H9 (cell line): ENCODE results near the gene PMS1. TPM values are rescaled to one million over a fixed set of nuclear protein-coding genes. Genes with fewer than 3 reads are reported as not detected.

Source experiments
- DNase-seq: peaks from one replicate; pipeline ENCODE4 v3.0.0-alpha.2; 2017
- H2AFZ ChIP-seq: one replicate; pipeline ENCODE4 v1.6.1; 2013; ENCODE audit warnings: mild to moderate bottlenecking, low read length, control low read depth, moderate library complexity
- H2AK5ac ChIP-seq: 2 replicates; pipeline ENCODE4 v1.6.1; 2013; ENCODE audit warnings: low read length, control low read depth, mixed read lengths; ENCODE audit not compliant: insufficient read length
- H2BK120ac ChIP-seq: one replicate; pipeline ENCODE4 v1.6.1; 2013; ENCODE audit warnings: low read depth, mild to moderate bottlenecking, low read length, control low read depth, inconsistent platforms; ENCODE audit not compliant: poor library complexity, severe bottlenecking
- H2BK12ac ChIP-seq: 2 replicates; pipeline ENCODE4 v1.6.1; 2013; ENCODE audit warnings: low read length, control low read depth, mixed read lengths, low read depth; ENCODE audit not compliant: insufficient read length
- H2BK15ac ChIP-seq: 2 replicates; pipeline ENCODE4 v1.6.1; 2013; ENCODE audit warnings: low read depth, low read length, control low read depth
- H2BK20ac ChIP-seq: one replicate; pipeline ENCODE4 v1.6.1; 2013; ENCODE audit warnings: low read depth, mild to moderate bottlenecking, low read length, control low read depth, inconsistent platforms; ENCODE audit not compliant: poor library complexity, severe bottlenecking
- H2BK5ac ChIP-seq: 2 replicates; pipeline ENCODE4 v1.6.1; 2013; ENCODE audit warnings: low read length, control low read depth, mixed read lengths; ENCODE audit not compliant: insufficient read length
- H3K14ac ChIP-seq: 2 replicates; pipeline ENCODE4 v1.6.1; 2013; ENCODE audit warnings: low read length, control low read depth; ENCODE audit not compliant: insufficient read depth
- H3K18ac ChIP-seq: 2 replicates; pipeline ENCODE4 v1.6.1; 2013; ENCODE audit warnings: low read depth, mild to moderate bottlenecking, mixed read lengths, low read length, control low read depth; ENCODE audit not compliant: insufficient read length
- H3K23ac ChIP-seq: 2 replicates; pipeline ENCODE4 v1.6.1; 2013; ENCODE audit warnings: low read length, control low read depth, mixed read lengths, low read depth; ENCODE audit not compliant: insufficient read length
- H3K23me2 ChIP-seq: 2 replicates; pipeline ENCODE4 v1.6.1; 2013; ENCODE audit warnings: low read depth, mild to moderate bottlenecking, mixed read lengths, low read length, control low read depth; ENCODE audit not compliant: insufficient read length, poor library complexity, severe bottlenecking
- H3K27ac ChIP-seq: 2 replicates; pipeline ENCODE4 v1.5.1; 2013; ENCODE audit warnings: low read length, control low read depth, mixed read lengths, low read depth; ENCODE audit not compliant: insufficient read length
- H3K27me3 ChIP-seq: 2 replicates; pipeline ENCODE4 v1.6.1; 2013; ENCODE audit warnings: low read length, control low read depth, inconsistent platforms; ENCODE audit not compliant: insufficient read depth
- H3K4ac ChIP-seq: 2 replicates; pipeline ENCODE4 v1.6.1; 2013; ENCODE audit warnings: low read depth, mild to moderate bottlenecking, control low read depth, inconsistent platforms, low read length, moderate library complexity
- H3K4me1 ChIP-seq: 2 replicates; pipeline ENCODE4 v1.6.1; 2013; ENCODE audit warnings: low read length, control low read depth, inconsistent platforms; ENCODE audit not compliant: insufficient read depth
- H3K4me2 ChIP-seq: 2 replicates; pipeline ENCODE4 v1.6.1; 2013; ENCODE audit warnings: low read length, control low read depth, mixed read lengths; ENCODE audit not compliant: insufficient read length, insufficient read depth
- H3K56ac ChIP-seq: 2 replicates; pipeline ENCODE4 v1.6.1; 2013; ENCODE audit warnings: low read depth, mild to moderate bottlenecking, mixed read lengths, low read length, control low read depth; ENCODE audit not compliant: insufficient read length
- H3K79me1 ChIP-seq: 2 replicates; pipeline ENCODE4 v1.6.1; 2013; ENCODE audit warnings: low read depth, mild to moderate bottlenecking, moderate library complexity, low read length, control low read depth, inconsistent platforms; ENCODE audit not compliant: insufficient read depth, poor library complexity, severe bottlenecking
- H3K79me2 ChIP-seq: 2 replicates; pipeline ENCODE4 v1.6.1; 2013; ENCODE audit warnings: low read length, control low read depth, inconsistent platforms; ENCODE audit not compliant: insufficient read depth
- H3K9ac ChIP-seq: 2 replicates; pipeline ENCODE4 v1.6.1; 2013; ENCODE audit warnings: low read length, control low read depth, mixed read lengths; ENCODE audit not compliant: insufficient read length; ENCODE audit errors: extremely low read depth
- H3K9me3 ChIP-seq: one replicate; pipeline ENCODE4 v1.6.1; 2013; ENCODE audit warnings: low read depth, low read length, inconsistent platforms; ENCODE audit not compliant: control insufficient read depth
- H3T11ph ChIP-seq: one replicate; pipeline ENCODE4 v1.6.1; 2013; ENCODE audit warnings: mild to moderate bottlenecking, low read length, control low read depth, inconsistent platforms
- H4K20me1 ChIP-seq: one replicate; pipeline ENCODE4 v1.6.1; 2013; ENCODE audit not compliant: control insufficient read depth, insufficient read length, insufficient read depth
- H4K5ac ChIP-seq: 2 replicates; pipeline ENCODE4 v1.6.1; 2013; ENCODE audit warnings: low read depth, mild to moderate bottlenecking, mixed read lengths, low read length, control low read depth; ENCODE audit not compliant: insufficient read length
- H4K8ac ChIP-seq: replicated peaks from 2 replicates; pipeline ENCODE4 v1.6.1; 2013; ENCODE audit warnings: low read length, control low read depth, mixed read lengths, low read depth; ENCODE audit not compliant: insufficient read length
- H4K91ac ChIP-seq: 2 replicates; pipeline ENCODE4 v1.6.1; 2013; ENCODE audit warnings: low read depth, mild to moderate bottlenecking, moderate library complexity, mixed read lengths, low read length, control low read depth; ENCODE audit not compliant: insufficient read length
- H3K27ac Mint-ChIP-seq, 3 experiments: 2 replicates in 2 of 3; 3 replicates in 1 of 3; pipeline ENCODE4 v1.8.0; 2020 to 2021; ENCODE audit warnings: mixed read lengths in 3 of 3, mild to moderate bottlenecking in 1 of 3, moderate library complexity in 1 of 3
- H3K27me3 Mint-ChIP-seq: 2 replicates; pipeline ENCODE4 v1.8.0; 2021; ENCODE audit warnings: low read depth, mild to moderate bottlenecking, moderate library complexity, mixed read lengths
- H3K36me3 Mint-ChIP-seq, 3 experiments: 2 replicates in 2 of 3; 3 replicates in 1 of 3; pipeline ENCODE4 v1.8.0; 2020 to 2021; ENCODE audit warnings: low read depth in 3 of 3, mixed read lengths in 3 of 3; ENCODE audit not compliant: insufficient read depth in 1 of 3
- H3K4me1 Mint-ChIP-seq, 2 experiments: 2 replicates each; pipeline ENCODE4 v1.8.0; 2020; ENCODE audit warnings: mixed read lengths in 2 of 2
- H3K4me3 Mint-ChIP-seq, 2 experiments: 2 replicates in 1 of 2; 3 replicates in 1 of 2; pipeline ENCODE4 v1.8.0; 2020 to 2021; ENCODE audit warnings: mild to moderate bottlenecking in 2 of 2, mixed read lengths in 2 of 2, moderate library complexity in 1 of 2
- H3K9me3 Mint-ChIP-seq, 2 experiments: 2 replicates in 1 of 2; 3 replicates in 1 of 2; pipeline ENCODE4 v1.8.0; 2020; ENCODE audit warnings: mild to moderate bottlenecking in 2 of 2, mixed read lengths in 2 of 2, moderate library complexity in 1 of 2
- CTCF ChIP-seq: fragments of 200-600 bp; sonication (generic); conservative IDR thresholded peaks from 3 replicates; pipeline ENCODE4 v1.8.0; 2021; ENCODE audit warnings: antibody characterized with exemption, mild to moderate bottlenecking
- WGBS: extraction: QIAGEN DNeasy Blood & Tissue Kit; methylation state at CpG from one replicate; pipeline ENCODE4 v1.1.7; 2013; ENCODE audit warnings: missing lambda C conversion rate, low lambda C conversion rate, mixed read lengths; ENCODE audit not compliant: insufficient read length; ENCODE audit errors: extremely low coverage; 5-methylcytosine and 5-hydroxymethylcytosine counted together
- total RNA-seq: library from RNA; stranded (reverse); gene quantifications from 2 replicates; pipeline ENCODE4 v1.2.1, GENCODE V29; 2021

Gene PMS1
- total RNA-seq, 1 experiment from 2014 or later: 47.2 TPM

GRCh38 chr2:189854940-189855339 lies 70.7 kb downstream of the PMS1 start:
- no peak for DNase-seq

More at GRCh38 chr2:189854940-189855339, 70.7 kb downstream of the PMS1 start:
- H2BK15ac ChIP-seq: no peak overlapping the region
- H3K23me2 ChIP-seq: no peaks in the 10 kb centered on the region
- no peak overlapping the region for H2AK5ac ChIP-seq
- no peaks in the 10 kb centered on the region for H3K27me3 ChIP-seq
- no peaks in the 10 kb centered on the region for H4K20me1 ChIP-seq
- no peak overlapping the region for H3K14ac ChIP-seq
- H3K23ac ChIP-seq: no peak overlapping the region
- H2BK120ac ChIP-seq: no peak overlapping the region
- no peak overlapping the region for H2BK12ac ChIP-seq
- no peak overlapping the region for H3K56ac ChIP-seq
- H4K91ac ChIP-seq: no peak overlapping the region
- H3T11ph ChIP-seq: no peak overlapping the region
- H3K79me2 ChIP-seq: no peaks in the 10 kb centered on the region
- no peak overlapping the region for H3K27ac Mint-ChIP-seq
- no peaks in the 10 kb centered on the region for H3K79me1 ChIP-seq
- WGBS: no CpG with 5 or more reads among the region's 3 CpGs
- H3K27me3 Mint-ChIP-seq: no peaks in the 10 kb centered on the region
- no peak overlapping the region for H3K4ac ChIP-seq
- no peaks in the 10 kb centered on the region for H3K9me3 ChIP-seq
- H2BK5ac ChIP-seq: no peak overlapping the region
- H3K4me1 ChIP-seq: no peaks in the 10 kb centered on the region; the same call in 1 of the 2 replicates
- no peak overlapping the region for H4K5ac ChIP-seq
- no peak overlapping the region for H2BK20ac ChIP-seq
- H3K27ac ChIP-seq: no peak overlapping the region
- H3K4me3 Mint-ChIP-seq: no peak overlapping the region
- no peak overlapping the region for H4K8ac ChIP-seq
- no peak overlapping the region for H2AFZ ChIP-seq
- TF ChIP-seq CTCF: no peak
- no peaks in the 10 kb centered on the region for H3K9me3 Mint-ChIP-seq
- peaks cover 7 to 16% (median 15%) of the 10 kb centered on the region in 3 experiments; a peak in 6 of 7 replicates for H3K36me3 Mint-ChIP-seq
- H3K4me1 Mint-ChIP-seq: peaks cover 20 to 34% of the 10 kb centered on the region in 2 experiments
- H3K9ac ChIP-seq: no peak overlapping the region
- no peak overlapping the region for H3K4me2 ChIP-seq
- H3K18ac ChIP-seq: no peak overlapping the region
